GM19238 (cell line): ENCODE measurements around the gene CNOT2.

Experiments used
- DNase-seq: peaks from one replicate; pipeline ENCODE4 v3.0.0; 2011; ENCODE audit warnings: low spot score; ENCODE audit not compliant: insufficient read length

Gene CNOT2

DNA sequence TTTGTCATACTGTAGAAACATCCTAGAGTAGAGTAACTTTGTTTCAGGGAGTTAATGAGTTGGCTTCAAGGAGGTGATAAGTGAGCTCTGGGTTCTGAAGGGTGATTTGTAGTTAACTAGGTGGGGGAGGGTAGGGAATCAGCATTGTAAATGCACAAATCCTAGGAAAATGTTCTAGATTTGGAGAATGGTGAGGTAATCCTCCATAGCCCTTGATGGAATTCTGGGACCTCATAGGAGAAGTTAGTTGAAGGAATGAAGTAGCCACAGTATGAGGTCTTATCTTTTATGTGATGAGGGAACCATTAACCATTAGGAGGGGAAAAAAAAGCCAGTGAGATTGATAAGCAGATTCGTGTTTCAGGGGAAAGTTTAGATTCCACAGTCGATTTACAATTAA, 8.0 kb downstream of the CNOT2 start:
- no peak for DNase-seq

DNA sequence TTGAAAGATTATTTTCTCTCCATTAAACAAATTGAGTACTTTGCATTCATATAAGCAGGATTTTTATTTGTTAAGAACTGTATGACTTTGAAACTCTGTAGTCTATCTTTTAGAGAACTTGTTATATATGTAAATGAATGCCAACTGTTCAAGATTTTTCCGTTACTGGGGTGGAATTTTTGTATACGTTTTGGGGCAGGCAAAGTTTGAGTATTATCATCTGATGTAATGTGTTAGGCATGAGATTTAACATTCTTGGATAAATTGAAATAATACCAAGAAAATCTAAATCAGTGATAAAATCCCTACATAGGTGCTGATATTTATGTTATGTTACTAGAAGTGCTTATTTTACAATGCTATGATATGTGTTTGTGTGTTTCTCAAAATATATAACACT, 8.4 kb downstream of the CNOT2 start:
- DNase-seq: no peak

DNA sequence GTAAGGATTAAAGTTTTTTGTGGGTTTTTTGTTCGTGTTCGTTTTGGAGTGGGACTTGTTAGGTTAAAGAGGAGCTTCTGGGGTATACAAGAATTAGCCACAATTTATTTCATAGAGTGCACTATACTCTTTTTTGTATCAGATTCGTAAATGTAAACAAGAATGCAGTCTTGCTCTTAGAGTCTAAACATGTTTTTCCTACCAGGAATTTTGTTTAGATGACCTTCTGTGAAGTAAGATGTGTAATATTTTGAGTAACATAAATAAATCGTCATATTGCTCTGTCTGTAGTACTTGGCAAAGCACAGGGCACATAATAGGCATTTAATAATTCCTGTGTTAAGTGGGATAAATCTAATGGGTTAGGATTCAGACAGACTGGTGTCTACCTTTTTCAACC, 9.6 kb downstream of the CNOT2 start:
- DNase-seq: no peak

DNA sequence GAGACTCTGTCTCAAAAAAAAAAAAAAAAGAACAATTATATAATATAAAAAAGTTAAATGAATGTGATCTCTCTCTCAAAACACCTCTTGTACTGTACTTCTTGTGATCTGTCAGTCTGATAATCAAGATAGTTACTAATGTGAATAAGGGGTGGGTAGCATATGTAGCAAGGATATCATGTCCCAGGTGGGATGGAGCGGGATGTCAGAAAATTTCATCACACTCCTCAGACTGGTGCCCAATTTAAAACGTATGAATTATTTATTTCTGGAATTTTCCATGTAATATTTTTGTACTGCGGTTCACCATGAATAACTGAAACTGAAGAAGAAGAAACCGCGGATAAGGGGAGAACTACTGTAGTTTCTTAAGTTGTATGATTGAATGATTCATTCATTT, 11.0 kb downstream of the CNOT2 start:
- no peak for DNase-seq

DNA sequence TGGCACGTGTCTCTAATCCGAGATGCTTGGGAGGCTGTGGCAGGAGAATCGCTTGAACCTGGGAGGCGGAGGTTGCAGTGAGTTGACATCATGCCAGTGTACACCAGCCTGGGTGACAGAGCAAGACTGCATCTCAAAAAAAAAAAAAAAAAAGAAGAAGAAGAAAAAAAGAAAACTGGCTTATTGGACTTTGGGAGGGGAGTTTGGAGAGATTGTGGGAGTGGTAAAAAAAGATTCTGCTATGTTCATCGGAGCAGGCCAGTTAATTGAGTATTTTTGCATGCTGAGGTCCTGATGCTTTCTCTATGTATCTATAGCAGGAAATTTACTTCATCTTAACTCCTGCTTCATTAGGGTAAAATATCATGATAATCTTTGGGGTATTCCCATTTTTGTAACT, 11.6 kb downstream of the CNOT2 start:
- DNase-seq: no peak

DNA sequence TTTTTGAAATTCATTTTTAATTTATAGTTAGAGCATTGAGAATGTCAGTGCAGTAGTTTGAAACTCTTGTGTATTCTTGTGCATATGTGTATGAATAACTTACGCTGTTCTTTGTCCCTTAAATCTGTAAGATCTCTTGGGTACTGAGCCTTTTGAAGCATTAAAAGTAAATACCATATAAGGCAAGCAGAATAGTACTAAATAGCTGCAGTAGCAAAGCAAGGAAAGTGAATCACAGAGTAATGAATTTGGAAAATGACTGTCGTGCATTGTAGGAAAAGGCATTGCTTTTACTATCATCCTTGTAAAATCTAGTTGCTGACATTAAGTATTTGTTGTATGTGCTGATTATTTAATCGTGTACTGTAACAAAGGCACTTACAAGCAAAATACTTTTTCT, 12.1 kb downstream of the CNOT2 start:
- no peak for DNase-seq

DNA sequence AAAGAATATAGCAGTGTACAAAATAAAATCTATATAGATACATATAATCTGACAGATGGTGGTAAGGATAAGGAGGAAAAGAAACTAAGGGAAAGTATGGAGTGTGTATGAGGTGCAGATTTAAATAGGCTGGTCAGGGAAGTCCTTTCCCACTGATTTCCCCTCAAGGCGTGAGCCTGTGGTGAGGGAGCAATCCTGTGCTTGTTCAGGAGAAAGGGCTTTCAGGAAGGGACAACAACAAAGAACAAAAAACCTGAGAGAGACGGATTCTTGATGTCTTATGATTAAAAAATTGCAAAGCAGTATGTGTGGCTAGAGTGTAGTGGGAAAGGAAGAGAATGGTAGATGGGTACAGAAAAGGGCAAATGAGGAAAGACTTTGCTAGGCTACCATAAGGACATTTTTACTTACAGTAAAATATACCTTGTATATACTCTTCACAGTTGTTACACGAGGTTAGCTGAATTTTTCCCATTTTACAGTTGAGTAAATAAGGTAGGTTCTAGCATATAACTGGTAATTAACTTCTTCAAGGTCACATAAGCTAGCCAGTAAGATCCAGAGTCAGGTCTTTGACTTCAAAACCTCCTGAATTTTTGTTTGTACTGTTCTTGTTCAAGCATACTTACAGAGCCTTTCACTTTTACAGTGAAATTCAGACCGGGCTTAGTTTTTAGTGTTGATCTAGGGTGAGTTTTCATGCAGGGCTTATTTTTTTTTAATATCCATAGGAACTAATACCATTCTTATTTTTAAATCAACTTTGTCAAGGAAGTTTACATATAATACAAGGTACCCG, 15.6 kb downstream of the CNOT2 start:
- DNase-seq: no peak

DNA sequence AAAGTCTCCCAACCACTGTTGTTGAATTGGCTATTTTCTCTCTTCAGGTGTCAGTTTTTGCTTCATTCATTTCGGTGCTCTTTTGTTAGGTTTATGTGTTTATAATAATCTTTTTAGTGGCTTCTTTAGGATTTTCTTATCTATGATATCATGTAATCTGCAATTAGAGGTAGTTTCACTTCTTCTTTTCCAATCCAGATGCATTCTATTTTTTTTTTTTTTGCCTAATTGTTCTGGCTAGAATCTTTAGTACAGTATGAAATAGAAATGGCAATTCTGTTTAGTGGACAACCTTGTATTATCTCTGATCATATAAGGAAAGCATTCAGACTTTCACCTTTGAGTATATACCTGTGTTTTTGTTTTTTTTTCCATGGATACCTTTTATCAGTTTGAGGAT, 17.4 kb downstream of the CNOT2 start:
- no peak for DNase-seq

DNA sequence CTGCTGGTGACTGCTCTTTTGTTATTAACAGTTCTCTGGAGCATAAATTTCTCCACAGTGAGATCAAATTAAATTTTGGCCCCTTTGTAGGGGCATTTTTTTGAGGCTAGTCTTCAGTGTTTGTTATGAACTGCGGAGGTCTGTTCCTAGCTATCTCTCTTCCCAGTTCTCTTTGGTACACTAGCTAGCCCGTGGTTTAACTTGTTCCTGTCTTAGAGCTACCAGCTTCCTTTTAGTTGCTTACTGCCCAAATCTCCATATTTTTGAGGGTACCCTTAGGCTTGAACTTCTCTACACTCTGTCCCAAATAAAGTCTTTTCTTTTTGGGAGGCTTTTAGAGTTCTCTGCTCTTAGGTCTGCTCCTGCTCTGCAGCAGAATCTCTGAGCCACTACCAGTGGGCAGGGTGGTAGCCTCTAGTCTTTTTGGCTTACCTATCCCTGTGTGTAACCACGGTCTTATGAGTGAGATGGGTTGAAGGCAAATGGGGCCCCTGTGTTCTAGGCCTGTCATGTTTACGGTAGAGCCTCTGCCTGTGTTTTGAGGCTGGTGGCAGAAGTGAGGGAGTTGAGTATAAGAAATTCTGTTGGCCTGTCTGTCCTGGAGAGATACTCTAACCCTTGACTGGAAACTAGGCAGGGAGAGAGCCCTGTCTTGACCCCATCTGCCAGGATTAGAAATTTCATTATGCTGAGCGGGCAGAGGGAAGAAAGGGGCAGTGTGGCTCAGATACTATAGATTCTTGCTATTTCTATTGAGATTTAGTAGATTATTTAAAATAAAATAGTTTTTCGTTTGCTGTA, 21.0 kb downstream of the CNOT2 start:
- DNase-seq: no peak

DNA sequence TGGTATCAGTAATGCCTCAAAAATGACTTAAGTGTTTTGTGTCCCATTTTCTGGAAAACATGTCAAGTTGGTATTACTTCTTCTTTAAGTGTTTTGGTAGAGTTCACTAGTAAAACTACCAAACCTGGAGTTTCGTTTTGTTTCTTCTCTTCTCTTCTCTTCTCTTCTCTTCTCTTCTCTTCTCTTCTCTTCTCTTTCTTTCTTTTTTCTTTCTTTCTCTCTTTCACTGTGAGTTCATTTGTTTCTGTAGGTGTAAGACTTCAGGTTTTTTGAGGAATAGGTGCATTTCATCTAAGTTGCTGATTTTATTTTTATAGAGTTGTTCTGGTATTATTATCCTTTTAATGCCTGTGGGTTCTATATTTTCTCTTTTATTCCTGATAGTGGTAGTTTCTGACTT, 21.9 kb downstream of the CNOT2 start:
- DNase-seq: no peak

DNA sequence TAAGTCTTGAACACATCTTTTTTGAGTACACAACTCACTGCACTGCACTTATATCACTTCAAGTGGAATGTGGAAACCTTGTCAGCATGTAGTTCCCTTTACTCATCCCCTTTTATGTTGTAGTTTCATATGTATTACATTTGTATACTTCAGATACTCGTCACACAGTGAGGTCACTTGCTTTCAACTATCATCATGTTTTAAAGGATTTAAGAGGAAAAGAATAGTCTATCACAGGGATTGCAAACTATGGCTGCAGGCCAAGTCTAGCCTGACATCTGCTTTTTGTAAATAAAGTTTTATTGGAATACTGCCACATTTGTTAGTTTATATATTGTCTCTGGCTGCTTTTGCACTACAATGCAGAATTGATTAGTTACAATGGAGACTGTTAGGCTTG, 24.3 kb downstream of the CNOT2 start:
- no peak for DNase-seq

DNA sequence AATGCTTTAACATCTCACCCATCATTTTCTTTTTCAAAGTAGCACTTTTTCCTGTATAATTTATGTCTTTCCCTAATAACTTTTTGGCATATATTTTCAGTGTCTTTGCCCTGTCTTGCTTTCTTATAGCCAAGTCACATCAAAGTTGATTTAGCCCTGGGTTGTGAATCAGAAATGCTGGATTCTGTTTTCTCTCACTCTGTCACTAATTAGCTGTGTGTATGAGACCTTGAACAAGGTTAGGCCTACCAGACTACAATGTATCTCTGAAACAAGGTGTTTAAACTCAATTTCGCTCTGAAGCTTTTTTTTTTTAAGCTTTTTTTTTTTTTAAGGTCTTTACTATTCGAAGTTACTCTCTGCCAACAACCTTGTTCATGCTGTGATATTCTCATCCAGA, 25.7 kb downstream of the CNOT2 start:
- no peak for DNase-seq

DNA sequence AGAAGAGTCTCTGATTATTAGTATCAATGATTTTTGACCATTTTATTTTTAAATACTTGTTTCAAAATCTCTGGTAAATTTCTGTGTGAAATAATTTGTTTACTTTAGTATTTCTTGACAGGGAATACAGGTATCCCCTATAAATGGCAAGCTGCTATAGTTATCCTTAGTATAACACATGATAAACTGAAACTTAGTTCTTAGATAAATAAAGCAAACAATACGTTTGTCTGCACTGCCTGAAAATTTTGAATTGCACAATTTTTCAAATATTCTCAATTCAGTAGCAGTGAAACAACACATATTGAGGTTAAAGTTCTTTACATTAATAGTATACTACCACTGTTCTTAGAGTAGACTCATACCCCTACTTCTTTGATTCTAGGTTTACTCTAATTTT, 26.9 kb downstream of the CNOT2 start:
- DNase-seq: no peak

DNA sequence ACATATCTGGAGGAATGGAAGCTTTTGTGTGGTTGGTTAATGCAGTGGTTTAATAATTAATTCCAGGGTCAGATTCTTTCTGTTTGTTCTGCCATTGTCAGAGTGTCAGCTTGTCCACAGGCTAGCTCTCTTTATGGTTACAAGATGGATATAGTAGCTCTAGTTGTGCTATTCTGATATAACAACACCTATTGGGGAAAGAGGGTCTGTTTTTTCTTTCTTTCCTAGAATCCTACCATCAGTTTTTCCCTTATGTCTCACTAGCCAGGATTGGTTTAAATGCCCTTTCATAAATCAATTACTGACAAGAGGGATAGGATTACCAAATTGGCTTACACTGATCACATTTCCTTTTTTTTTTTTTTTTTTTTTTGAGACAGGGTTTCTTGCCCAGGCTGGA, 27.8 kb downstream of the CNOT2 start:
- no peak for DNase-seq

DNA sequence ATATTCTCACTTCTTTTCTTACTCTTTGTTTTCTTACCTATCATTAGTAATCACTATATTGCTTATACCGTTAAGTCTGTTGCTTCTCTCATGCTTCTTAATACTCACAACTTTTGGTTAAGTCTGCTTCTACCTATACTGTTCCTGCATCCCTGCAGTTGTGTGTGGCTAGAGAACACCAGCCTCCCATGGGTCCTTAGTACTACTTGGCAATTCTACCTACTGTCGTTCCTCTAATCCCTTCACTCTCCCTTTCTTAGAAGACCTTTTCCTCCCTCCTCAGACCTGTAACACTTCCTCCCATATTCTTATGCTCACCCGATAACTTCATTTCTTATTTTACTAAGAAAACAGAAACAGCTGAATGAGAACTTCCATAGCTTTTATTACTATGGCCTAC, 29.3 kb downstream of the CNOT2 start:
- DNase-seq: no peak

DNA sequence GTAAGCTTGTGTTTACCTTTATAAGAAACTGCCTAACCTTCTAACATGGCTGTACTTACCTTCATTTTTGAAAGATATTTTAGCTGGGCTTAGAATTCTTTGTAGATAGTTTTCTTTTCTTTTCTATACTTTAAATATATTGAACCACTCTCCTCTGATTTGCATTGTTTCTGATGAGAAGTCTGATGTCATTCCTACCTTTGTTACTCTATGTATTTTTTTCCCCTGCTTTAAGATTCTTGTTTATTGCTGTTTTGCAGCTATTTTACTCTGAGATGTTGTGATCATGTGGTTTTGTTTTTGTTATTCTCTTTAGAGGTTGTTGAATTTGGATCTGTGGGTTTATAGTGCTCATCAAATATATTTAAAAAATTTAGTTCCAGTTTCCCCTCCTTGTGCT, 31.8 kb downstream of the CNOT2 start:
- no peak for DNase-seq

DNA sequence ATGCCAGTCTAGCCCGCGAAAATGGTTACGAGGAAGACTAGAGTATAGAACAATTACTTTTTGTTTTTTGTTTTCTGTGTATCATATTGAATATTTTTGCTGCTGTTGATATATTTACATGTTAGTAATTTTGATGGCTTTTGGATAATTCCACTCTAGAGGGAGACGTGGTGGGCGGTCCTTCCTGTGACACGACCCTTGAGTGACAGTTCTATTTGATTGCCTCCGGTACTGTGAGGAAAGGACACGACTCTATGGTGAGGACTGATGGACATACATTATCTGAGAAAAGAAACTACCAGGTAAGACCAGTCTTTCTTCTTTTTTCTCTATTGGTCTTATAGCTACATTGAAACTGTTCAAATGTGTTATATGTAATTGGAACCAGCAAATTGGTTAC, 34.7 kb downstream of the CNOT2 start:
- no peak for DNase-seq

DNA sequence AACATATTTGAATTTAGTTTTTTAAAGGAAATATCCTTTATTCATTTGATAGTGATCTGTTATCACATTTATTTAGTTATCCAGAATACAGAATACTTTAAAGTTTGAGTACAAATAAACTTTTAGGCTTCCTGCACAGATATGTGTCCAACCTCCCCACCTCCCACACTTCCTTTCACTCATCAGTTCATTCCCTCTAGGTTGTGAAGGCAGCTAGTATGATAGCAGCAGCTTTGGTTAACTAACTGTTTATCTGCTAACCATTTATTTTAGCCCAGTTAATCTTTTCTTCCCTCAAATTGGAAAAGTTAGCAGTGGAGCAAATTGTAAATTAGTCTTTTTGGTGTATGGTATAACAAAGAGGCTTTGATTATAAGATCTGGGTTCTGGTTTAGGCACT, 35.7 kb downstream of the CNOT2 start:
- no peak for DNase-seq

DNA sequence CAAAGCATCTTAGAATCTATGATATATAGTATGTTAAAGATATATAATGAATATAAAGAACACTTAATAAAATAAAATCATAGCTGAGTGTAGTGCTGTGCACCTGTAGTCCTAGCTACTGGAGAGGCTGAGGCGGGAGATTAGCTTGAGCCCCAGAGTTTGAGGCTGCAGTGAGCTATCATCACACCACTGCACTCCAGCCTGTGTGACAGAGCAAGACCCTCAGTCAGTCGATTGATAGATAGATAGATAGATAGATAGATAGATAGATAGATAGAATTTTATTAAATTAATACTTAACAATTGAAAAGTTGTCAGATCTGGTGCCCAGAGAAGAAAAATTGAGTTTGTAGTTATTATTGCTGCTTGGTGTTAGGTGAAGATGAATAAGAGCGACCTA, 40.0 kb downstream of the CNOT2 start:
- no peak for DNase-seq

DNA sequence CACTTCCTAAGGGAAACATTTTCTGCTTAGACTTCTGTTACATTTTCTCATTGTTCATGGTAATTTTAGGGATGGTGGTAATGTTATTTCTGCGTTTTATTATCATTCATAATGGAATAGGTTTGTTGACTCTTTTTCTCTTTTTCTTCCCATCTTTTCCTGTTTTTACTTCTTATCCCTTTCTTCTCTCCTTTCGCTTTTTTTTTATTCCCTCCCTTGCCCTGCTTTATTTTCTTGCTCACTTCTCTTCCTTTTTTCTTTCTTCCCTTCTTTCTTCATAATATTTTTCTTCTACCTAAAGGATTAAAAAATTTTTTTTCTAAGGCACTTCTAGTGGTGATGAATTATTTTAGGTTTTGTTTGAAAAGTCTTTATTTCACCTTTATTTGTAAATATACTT, 45.6 kb downstream of the CNOT2 start:
- no peak for DNase-seq

DNA sequence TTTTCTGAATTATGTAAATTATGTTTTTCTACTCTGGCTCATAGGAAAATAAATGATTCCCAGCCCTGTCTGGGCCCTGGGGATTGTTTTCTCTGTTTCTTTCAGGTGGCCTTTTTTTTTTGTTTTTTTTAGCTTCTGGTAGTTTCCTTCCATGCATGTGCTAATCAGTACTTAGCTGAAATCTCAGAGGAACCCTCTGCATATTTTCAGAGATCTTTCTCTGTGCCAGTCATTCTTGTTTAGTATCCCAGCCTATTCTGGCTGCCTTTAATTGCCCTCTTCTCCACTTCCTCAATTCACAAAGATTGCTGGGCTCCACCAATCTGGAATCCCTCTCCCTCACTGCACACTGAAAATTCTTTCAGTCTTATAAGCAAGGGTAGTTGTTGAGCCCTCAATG, 46.9 kb downstream of the CNOT2 start:
- DNase-seq: no peak

DNA sequence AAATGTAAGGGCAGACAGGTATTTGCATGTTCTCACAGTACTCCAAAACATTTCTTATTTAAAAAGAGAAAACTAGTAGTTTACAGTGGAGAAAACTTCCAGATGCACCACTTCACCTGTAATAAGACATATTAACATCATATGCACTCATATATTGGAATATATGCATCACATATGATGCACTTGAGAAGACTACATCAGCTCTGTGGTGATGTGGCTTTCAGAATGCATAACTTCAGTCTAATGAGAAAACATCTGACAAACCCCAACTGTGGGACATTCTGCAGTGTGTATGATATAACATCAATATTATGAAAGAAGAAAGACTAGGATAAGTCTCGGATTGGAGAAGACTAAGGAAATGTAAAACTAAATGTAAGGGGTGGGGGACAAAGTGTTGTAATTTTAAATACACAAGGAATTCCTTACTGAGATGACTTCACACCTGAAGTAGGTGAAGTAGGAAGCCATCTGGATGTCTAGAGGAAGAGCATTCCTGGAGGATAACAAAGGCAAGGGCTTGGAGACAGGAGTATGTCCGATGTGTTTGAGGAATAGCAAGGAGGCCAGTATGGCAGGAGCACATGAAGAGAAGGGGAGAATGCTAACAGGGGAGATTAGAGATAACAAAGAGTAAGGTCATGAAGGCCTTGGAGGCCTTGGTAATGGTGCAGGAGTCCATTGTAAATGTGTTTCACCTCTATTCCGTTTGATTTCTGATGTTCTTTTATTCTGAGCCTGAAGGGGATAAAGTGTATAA, 49.0 kb downstream of the CNOT2 start:
- DNase-seq: no peak
